NCI-H345 treated with DMSO at 0.1 percent for 48 hours (cell line): ENCODE data around the gene RBCK1.
"Not testable (repeated sequence)": the region's sequence is repeated elsewhere in the genome, so short reads cannot be mapped to it uniquely, and the experiment has no call there.

Source experiments
- DNase-seq: peaks from one replicate; lab custom pipeline; 2025; ENCODE audit not compliant: unreplicated experiment; lab: John Stamatoyannopoulos, UW

RBCK1 gene

GRCh38 chr20:467755-468154 is 59.7 kb downstream of the RBCK1 start:
- no peak for DNase-seq

GRCh38 chr20:469746-470490 is 61.8 kb downstream of the RBCK1 start:
- DNase-seq = no peak

GRCh38 chr20:472137-472846 is 64.2 kb downstream of the RBCK1 start:
- DNase-seq = no peak

GRCh38 chr20:472889-473292 is 64.8 kb downstream of the RBCK1 start:
- no peak for DNase-seq

GRCh38 chr20:474581-474980 is 66.5 kb downstream of the RBCK1 start:
- DNase-seq = no peak

GRCh38 chr20:475463-476357 is 67.6 kb downstream of the RBCK1 start:
- DNase-seq = no peak

- not testable (repeated sequence) for DNase-seq
Measured at GRCh38 chr20:476561-477249, 68.6 kb downstream of the RBCK1 start.

- DNase-seq = no peak
Measured at GRCh38 chr20:478010-478948, 70.2 kb downstream of the RBCK1 start.

GRCh38 chr20:478949-479429 is 70.9 kb downstream of the RBCK1 start:
- DNase-seq = peak; percentile 76

- DNase-seq = no peak
Measured at GRCh38 chr20:479487-479886, 71.4 kb downstream of the RBCK1 start.

GRCh38 chr20:480044-480443 is 71.9 kb downstream of the RBCK1 start:
- DNase-seq = no peak

GRCh38 chr20:481167-481566 is 73.1 kb downstream of the RBCK1 start:
- DNase-seq = no peak
